GM10847 (cell line): ENCODE data around the gene BTD.

Source experiments
- POLR2A ChIP-seq: IDR thresholded peaks from 2 replicates; pipeline ENCODE4 v1.6.1; 2011; ENCODE audit not compliant: insufficient read length; ENCODE audit errors: extremely low read depth

Gene BTD

GRCh38 chr3:15629860-15630597, 28.5 kb downstream of the BTD start:
- no peak for TF ChIP-seq POLR2A

- no peak for TF ChIP-seq POLR2A
Measured at GRCh38 chr3:15630646-15631350, 29.3 kb downstream of the BTD start.

DNA sequence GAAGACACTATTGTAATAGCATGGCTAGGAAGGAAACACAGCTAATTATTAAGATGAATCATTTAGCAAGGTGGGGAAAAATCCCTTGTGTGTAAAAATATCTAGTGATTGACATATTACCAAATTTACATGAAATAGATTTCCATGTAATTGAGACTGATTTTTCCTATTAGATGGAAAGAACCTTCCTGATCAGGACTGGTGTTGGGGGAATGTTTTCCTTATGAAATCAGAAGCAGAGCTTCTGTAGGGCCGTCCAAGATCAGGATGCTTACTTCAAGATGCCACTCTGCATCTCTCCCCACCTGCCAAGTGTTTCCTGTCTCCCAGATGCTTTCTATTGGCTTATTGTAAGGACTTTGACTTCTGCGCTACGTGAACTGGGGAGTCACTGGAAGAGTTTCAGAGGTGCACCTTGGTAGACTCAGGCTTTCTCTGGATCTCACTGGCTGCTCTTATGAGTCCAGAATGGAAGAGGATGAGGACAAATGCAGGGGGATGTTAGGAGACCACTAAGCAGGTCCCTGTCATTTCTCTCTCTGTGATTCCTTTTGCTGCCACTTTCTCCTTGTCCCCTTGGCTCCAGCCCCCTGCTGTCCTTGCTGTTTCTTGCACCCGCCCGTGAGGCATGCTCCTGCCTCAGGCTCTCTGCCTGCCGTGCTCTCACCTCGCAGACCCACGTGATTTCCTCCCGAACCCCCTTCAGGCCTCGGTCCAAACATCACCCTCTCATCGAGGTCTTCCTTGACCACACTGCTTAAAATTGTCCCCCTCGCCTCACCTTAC, 30.1 kb downstream of the BTD start:
- TF ChIP-seq POLR2A = no peak

DNA sequence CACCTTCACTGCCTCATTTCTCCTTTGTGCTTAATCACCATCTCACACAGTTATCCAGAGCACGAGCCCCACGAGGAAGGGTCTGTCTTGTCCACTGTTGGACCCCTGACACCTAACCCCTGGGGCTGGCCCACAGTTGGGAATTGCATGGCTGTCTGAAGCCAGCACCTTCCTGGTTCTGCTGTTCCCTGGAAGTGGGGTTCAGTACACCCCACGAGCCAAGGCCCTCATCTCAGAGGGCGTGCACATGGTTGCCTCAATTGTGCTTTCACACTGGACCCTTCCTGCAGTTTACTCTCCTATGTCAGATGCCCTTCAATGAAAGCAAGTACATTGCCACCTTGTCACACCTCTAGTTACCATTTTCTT, 30.7 kb downstream of the BTD start:
- TF ChIP-seq POLR2A = no peak

DNA sequence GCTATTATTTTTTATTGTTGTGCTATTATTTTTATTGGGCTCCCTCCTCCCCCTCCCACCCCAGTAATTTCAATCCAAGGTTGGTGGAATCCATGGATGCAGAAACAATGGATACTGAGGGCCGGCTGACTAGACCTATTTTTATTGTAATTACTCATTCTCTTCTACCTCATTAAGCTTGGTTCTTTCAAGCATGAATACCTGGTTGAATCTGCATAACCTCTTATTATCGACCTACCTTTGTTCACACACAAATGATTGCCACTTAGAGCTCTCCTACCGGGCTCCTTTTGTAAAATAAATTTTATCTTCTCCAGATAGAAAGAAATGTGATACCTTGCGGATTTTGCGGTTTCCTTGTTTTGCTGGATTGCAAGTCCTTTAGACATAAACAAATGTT, 31.6 kb downstream of the BTD start:
- TF ChIP-seq POLR2A = no peak

GRCh38 chr3:15633766-15634598, 32.4 kb downstream of the BTD start:
- no peak for TF ChIP-seq POLR2A

GRCh38 chr3:15634671-15635070, 33.1 kb downstream of the BTD start:
- TF ChIP-seq POLR2A = no peak

DNA sequence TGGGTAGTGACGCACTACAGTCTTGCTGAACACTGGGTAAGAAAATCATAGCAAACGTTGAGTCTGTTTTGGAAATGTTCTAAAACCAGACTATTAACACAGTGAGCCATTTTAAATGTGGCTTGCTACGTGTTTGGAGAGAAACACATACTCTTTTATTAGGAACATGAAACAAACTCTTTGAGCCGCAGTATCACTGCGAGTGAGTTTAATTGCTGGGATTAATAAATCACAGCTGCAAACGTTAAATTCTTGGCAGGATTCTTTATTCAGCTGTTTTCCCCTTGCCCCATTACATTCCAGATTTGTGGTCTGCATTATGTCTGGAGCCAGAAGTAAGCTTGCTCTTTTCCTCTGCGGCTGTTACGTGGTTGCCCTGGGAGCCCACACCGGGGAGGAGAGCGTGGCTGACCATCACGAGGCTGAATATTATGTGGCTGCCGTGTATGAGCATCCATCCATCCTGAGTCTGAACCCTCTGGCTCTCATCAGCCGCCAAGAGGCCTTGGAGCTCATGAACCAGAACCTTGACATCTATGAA, 33.6 kb downstream of the BTD start:
- no peak for TF ChIP-seq POLR2A

GRCh38 chr3:15636028-15636709, 34.6 kb downstream of the BTD start:
- no peak for TF ChIP-seq POLR2A

- no peak for TF ChIP-seq POLR2A
Measured at GRCh38 chr3:15637131-15637951, 35.8 kb downstream of the BTD start.

- no peak for TF ChIP-seq POLR2A
Measured at GRCh38 chr3:15638193-15638890, 36.8 kb downstream of the BTD start.

DNA sequence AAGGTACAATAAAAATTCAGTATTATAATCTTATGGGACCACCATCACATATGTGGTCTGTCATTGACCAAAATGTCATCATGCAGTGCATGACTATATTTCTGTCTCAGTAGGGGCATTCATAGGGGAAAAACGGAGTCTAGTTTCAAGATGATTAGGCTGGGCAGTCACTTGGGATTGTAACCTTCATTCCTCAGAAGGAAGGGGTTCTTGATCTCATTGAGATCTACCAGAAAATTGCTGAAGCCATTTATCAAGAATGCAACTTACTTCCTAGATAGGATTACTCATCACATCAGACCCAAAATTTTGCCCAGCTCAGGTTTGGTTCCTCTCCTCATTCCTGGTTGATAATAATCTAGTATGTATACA, 37.3 kb downstream of the BTD start:
- no peak for TF ChIP-seq POLR2A

DNA sequence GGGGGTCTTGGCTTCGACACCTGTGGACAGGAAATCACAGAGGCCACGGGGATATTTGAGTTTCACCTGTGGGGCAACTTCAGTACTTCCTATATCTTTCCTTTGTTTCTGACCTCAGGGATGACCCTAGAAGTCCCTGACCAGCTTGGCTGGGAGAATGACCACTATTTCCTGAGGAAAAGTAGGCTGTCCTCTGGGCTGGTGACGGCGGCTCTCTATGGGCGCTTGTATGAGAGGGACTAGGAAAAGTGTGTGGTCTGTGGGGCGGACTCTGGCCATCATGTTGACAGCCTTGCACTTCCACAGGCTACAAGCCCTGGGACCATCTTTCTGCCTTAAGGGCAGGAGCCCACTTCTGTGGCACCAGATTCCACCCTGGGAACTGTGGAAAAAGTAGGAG, 43.7 kb downstream of the BTD start:
- TF ChIP-seq POLR2A = no peak
